HG03064 (cell line): ENCODE measurements around the gene TRAFD1.

Experiments
- ATAC-seq: cut with Tn5 transposase; IDR thresholded peaks from one replicate; pipeline ENCODE4 v1.9.1; 2021; ENCODE audit warnings: low read depth; ENCODE audit not compliant: unreplicated experiment

TRAFD1 gene

DNA sequence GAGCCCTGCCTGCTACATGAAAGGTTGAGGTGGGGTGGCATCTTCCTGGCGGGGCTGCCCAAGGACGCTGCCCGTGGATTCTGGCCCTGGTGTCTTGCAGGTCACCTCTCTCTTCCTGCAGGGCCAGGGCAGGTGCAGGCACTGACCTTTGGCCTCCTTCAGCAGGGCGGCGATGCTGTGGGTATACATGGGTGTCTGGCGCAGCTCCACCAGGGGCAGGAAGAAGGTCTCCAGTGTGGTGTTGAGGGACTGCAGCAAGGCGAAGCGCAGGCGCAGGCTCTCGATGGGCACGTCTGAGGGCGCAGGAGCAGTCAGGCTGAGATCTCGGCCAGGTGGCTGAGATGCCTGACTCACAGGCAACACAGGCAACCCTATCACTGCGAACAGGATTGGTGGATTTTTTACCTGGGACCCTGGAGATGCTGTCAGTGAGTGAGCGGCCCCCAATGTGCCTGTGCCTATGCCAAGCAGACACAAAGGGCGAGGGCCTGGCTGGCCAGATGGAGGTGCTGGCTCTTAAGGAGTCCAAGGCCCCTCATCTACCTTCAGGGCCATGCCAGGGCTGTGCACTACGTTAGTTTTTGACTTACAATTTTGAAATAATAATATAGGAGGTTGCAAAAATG is 45.7 kb downstream of the TRAFD1 start:
- no peak for ATAC-seq

DNA sequence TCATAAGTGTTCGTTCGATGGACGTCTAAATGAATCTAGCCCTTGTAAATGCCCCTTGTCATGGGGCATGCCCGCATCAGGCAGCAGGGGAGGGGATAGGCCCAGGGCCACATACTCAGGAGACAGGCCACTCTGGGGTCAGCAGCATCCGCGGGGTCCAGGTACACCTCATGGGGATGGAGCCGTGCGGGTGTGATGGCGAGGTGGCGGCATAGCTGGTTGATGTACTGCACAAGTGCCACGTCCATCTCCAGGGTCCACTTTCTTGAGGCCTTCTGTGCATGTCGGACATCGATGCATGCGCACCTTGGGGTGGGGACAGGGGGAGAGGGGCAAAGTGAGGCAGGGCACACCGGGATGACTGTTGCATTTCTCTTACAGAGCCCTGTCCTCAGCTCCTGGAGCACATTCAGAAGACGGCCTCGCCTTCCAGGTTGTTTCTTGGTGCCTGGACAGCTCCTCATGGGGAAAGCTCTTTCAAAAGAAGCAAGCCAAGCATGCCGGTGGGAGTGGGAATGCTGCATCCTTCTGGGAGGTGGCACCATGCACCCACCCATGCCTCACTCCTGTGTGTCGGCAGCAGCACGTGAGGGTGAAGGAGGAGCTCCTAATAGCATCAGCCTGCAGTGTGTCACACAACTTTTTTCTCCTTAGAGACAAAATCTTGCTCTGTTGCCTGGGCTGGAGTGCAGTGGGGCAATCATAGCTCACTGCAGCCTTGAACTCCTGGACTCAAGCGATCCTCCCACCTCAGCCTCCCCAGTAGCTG is 47.4 kb downstream of the TRAFD1 start:
- ATAC-seq, result no peak

DNA sequence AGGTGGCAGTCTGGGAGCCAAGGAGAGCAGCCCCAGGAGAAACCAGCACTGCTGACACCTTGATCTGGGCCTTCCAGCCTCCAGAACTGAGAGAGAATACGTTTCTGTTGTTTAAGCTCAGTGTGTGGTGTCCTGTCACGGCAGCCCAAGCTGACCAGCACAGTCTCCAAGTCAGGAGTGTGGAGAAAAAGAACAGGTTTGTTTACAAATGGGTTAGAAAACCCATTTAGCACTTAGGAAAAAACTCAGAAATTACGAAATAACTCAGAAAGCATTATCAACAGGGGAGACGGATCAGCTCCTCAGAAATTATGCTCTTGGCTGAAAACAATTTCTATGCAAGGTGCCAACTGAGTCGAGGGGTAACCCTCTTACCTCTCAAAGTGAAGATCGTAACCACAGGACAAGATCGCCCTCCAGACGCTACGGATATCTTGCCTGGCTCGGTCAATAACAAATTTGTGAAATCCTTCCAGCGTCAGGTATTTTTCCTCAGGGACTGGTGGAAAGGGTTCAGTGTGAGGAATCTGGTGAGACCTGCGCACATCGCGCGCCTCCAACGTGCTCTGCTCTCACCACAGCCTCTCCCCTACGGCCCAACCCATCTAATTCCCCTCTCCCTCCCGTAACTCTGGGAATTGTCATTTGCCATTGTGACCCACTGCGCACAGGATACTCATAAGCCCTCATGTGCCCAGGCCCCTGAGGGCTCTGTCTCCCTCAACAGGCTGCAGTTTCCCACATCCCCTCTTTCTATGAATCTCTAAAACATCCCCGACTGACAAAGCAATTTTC is 50.2 kb downstream of the TRAFD1 start:
- no peak for ATAC-seq

DNA sequence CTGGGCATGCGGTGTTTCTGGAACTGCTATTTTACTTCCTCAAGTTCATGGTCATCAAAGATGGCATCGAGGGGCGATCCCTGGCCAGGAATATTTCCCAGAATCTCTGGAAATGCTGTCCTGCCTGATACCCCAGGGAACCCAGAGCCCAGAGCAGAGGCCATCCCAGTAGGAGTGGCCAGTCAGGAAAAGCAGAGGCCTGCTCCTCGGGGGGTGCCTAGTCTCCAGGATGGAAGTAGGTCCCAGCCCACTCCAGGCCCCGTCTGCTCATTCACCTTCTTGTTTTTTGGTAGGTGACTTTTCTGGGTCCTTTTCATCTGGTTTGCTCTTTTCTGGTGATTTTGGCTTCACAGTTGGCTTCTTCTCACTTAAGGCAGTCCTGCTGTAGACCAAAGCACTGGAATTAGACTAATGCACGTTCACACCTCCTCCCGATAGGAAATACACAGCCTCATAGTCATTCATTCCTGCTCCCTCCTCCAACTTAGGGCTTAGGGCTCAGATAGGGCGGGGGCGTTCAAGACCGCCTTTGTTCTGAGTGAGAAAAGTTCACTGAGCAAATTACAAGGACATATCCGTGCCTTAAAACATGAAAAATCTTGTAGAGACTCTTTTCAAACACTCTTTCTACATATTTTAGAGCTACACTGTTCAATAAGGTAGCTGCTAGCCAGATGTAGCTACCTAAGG is 51.1 kb downstream of the TRAFD1 start:
- no peak for ATAC-seq

DNA sequence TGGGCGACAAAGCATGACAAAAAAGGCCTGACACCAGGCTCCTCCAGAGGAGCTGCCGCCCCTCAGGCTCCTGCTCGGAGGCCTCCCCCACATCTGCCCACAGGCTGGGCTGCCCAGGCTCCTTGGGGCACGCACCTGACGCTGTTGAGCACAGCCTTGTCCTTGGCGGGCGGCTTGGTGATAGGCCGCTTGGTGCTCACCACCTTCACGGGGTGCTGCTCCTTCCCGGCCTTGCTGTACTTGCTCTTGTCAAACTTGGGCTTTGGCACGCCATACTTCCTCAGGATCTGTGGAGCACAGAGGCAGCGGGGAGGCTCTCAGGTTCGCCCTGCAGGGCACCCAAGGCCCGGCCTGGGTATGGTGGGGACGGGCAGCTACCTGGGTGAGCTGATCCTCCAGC is 53.4 kb downstream of the TRAFD1 start:
- ATAC-seq, result no peak

DNA sequence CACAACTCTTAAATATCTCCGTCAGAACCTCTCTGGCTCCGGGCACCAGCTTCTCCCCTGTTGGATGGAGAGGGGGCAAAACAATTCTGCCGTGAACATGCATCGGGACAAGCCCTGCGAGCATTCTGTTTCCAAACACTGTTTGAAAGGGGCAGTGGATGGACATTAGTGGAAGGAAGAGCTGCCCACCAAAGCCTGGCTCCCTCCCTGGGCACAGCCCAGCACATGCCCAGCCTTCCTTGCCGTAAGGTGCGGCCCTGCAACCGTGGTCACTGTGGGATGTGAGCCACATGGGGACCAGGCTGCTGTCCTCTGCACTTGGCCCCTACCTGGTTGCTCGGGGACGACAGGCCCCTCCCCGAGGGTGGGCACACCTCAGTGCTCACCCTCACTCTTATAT is 54.0 kb downstream of the TRAFD1 start:
- no peak for ATAC-seq

DNA sequence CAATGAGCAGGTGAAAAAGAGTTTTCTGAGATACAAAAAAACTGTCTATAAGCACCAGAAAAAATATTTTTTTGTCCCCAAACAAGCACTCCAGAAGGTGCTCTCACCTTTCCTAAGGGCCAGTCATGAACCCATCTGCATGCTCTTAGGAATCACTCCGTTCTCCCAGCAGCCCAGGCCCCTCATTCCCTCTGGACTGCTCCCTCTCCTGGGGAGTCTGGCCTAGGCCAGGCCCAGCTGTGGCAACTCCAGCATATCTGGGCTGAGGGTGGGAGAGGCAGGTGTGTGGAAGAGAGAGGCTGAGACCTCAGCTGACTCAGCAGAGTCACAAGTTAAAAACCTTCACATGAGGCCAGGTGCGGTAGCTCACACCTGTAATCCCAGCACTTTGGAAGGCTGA is 54.6 kb downstream of the TRAFD1 start:
- ATAC-seq, result no peak

DNA sequence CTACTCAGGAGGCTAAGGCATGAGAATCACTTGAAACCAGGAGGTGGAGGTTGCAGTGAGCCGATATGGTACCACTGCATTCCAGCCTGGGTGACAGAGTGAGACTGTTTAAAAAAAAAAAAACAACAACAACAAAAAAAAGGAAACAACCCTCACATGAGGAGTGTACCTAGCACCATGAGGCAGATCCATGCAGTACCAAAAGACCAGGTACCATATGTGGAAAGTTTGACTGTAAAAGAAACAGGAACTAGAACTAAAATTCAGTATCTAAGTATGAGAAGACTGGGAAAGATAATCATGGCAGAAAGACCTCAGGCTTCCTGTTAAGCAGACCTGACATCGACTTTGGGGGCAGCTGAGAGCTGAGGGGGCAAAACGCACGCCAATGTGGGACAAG is 55.1 kb downstream of the TRAFD1 start:
- ATAC-seq, result no peak

DNA sequence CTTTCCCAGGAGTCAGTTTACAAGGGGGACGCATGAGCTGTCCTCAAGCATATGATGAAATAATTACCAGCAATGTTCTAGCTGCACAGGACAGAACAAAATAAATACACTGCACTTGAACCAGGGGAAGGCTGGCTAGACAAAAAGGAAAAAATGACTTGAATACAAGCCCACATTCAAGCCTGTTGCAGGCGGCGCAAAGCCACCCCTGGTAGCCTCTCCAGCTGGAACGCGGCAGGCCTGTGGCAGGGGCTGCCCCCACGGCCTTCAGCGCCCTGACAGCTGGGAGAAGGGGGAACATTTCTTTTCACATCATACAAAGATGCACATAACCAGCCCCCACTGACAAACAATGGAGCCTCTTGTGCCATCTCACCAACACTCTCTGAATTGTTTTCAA is 57.1 kb downstream of the TRAFD1 start:
- no peak for ATAC-seq

DNA sequence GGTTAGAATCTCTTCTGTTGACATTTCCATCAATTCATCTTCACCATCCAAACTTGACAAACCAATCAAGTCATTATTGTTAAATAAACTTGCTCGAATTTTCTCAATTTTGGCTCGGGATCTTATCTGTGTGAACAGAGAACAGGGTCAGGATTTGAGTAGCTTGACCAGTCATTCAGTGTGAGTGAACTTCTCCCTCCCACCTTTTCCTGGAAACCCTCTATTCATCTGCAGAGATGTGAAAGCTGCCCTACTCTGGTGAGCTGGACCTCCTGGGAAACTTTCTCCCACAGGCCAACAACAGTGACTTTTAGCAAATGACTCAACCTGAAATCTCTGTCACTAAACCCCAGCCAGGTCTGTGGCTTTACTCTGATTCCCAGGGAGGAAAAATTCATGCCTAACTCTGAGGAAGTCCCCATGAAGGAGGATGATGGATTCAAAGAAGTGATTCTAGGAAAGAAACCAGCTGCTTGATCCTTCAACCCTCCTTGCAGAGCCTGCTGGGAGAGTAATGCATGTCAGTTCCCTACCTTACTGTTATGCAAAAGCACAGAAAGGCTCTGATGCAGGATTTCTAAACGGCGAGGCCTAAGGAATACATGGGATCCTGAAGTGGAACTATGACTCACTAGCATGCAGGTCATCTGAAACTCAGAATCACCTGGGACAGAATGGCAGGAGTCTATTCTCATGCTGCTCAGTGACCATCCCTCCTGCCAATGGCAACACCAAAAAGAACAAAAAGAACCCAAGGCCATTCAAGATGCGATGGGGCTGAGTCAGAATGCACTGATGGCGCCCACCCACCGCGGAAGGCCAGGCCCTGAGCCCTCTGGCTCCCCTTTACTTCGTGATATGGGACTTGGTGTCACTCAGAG is 58.0 kb downstream of the TRAFD1 start:
- no peak for ATAC-seq

DNA sequence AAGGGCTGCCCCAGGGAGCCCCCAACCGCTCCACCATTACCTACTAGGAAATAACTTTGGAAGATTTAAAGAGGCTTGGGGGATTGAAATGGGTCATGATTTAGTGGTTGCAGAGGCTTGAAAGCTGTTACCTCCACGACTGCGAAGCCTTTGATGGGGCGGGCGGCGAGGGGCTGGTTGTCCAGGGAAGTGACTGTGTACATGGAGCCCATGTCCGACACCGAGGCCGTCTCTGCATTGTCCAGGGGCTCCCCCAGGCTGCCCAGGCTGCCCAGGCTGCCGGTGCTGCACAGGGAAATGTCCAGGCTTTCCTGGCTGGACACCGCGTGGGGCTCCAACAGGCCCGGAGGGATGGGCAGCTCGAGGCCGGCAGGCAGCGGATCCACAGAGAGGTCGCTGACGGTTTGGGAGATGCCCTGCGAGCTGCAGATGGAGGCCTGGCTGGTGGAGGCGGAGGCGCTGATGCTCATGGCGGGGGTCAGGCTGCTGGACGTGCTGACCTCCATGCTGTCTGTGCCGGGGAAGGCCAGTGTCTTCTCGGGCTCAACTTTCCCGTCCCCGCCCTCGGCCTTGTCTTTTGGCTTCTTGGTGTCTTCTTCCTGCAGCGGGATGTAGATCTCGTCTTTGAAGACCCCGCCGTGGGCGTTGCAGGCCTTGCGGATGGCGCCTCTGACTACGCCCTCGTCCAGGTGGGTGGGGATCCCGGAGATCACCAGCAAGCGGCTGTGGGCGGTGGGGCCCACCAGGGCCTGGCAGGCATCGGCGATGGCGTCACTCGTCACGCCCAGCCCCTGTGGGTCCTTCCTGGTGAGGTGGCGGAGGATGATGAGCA is 58.9 kb downstream of the TRAFD1 start:
- ATAC-seq, result no peak

DNA sequence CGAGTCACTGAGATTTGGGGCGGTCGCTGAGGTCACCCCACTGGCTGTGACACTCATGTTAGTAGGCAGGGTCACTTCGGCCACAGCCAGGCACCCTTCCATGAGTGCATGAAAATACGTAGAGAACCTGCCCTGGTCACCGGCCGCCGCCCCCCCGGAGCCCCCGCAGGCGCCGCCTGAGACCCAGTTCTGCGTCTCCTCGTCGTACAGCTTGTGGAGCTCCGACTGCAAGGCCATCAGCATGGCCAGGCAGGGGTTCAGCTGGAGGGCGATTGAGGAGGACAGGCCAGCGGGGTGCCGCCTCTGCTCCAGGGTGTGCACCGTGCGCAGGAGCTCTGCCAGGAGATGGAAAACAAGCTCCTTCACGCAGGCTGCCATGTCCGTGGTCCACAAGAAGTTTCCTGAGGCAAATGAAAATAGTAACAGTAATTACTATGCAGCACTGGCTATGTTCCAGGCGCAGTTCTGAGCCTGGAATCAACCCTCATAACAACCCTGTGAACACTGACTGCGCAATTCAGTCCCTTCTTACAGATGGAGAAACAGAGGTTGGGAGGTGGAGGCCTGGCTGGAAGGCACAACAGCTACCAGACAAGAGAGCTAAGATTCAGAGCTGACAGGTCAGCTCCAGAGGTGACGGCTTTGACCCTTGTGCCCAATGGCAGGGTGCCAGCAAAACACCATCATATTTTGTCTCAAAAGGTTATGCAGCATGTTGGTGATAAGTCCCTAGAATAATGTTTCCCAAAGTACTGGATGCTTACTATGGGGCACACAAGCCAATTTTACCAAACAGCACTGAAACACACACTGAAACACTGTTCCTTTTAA is 59.9 kb downstream of the TRAFD1 start:
- ATAC-seq, result no peak

DNA sequence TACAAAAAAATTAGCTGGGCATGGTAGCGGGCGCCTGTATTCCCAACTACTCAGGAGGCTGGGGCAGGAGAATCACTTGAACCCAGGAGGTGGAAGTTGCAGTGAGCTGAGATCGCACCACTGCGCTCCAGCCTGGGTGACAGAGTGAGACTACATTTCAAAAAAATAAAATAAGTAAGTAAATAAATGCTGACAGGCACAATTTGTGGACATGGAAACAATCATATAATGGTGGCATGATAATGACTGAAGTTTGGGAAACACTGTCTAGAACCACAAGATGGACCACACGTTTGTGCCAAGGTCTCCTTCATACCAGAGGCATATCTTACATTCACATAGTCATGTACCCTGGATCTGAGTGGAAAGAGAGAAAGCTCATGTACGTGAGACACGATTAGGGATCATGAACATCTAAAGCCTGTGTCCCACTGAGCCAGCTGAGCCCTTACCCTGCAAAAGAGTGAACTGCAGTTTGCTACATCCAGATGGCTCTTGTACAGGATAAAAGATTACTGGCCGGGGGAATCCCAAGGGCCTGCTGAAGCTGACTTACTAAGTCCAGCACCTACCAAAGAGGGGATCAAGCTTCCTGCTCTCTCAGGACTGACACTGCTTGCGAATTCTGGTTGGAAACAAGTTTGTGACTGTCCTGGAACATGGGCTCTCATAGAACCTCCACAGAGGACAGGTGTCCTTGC is 62.9 kb downstream of the TRAFD1 start:
- ATAC-seq, result no peak

DNA sequence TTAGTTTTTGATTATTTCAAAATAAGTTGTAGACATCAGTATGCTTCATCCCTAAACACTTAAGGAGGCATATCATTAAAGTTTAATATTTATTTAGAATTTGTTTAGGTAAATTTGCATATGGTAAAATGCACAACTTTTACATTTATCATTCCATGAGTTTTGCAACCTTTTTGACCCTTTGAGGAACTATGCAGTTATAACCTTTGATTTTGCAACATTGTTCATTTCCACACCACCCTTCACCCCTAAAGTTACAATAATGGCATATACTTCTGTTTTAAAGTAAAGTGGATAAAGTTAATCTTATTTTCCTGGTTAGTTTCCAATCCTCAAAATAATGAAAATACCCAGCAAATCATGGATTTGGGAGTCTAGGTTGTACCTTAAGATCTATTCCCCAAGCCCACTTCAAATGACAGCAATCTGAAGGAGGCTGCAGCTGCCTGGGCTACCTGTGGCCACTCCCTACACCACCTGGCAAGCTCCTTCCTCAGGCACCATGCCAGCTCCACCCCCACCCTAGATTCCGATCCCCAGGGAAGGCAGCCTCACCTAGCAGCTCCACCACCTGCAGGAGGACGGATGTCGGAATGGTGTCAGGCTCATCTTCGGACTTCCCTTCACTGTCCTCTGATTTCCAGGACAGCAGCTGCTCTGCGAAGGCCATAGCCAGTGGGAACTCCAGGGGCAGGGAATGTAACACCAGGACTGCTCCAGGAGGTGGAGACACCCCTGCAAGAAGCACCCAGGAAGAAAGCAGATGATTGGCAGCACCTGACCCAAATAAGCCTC is 65.1 kb downstream of the TRAFD1 start:
- no peak for ATAC-seq

DNA sequence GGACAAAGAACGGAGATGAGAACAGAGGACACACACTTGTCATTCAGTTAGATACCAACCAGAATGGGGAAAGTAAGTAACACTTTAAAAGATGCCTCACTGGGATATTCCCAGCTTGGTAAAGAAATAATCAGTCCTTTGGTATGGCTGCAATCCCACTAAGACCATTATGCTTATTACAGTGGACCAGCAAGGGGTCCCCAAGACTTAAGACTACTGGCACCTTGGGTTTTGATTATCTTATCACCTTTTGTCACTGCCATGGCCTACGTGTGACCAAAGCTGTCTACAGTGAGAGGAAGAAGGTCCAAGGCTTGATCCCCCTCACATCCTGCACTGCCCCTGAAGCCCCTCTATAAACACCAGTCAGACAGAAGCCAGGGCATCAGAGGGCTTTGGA is 65.8 kb downstream of the TRAFD1 start:
- ATAC-seq, result no peak

DNA sequence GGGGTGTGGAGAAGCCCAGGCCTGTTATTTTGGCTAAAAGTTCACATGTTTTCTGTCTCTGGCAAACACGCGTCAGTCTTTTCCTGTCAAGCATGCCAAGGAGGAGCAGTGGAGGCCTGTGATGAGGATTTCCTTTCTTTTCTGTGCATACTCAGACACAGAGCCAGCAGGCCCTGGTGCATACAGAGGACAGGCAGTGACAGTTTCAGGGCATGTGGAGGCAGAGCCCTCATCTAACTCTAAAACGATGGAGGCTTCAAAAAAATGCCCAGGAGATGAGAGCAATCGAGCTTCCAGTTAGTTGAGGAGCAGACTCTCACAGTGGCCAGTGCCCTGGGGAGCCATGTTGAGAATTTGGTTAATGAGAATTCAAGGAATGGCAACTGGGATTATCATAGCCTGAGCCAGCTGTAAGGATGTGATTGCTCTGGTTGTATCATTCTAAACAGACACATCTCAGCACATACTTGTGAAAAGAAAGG is 66.5 kb downstream of the TRAFD1 start:
- ATAC-seq, result no peak

DNA sequence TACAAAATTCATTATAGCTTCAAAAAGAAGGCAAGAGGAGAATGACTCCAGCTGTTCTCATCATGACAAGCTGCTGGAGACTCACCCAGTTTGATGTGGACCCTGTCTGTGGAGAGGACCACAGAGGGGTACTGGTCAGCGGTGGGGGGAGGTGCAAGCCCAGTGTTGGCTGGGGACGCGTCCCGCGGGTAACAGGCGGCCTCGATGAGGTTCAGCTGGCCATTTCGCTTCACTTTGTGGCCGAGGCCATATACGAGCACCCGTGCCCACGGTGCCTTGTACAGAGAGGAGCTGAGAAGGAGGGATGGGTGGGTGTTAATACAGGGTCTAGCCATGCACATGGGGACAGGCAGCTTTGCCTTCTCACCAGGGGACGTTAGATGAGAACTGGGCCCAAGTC is 67.1 kb downstream of the TRAFD1 start:
- ATAC-seq, result no peak
